ENCODE results near the gene CORIN.

Gene CORIN

DNA sequence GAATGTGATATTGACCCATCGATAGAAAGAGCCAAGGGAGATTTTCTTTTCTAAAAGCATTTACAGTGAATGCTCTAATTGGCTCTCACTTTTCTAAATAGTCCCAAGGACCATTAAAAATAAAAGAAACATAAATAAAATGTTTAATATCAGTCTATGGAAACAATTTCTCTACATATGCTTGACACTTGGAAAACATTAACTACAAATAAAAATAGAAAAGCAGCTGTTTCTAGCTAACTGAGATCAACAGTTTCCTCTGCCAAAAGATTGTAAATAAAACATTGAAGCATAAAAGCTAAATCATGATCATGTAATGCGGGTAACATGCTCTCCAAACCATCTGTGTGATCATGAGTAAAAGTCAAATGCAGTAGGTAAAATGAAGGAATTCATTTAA lies 49.7 kb downstream of the CORIN start:
- intact Hi-C loops (cut with DNase I; ENCODE audit: low total_unique reads) = no loop called here

DNA sequence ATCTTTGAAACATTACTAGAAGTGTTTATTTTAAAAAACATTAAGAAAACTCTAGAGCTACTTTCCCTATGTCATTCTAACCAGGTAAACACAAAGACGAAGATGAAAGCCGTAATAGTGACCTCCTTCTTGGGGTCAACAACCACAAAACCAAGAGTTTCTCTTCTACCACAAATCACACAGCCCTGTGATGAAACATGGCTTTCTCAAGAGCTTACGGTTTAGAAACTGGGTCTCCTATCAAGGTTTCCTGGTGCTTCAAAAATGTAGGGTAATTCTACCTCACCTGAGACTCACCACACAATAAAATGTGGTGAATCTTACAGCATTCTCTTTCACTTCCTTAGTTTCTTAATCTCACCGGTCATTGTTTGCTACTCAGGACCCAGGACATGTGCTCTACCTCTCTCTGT lies 50.9 kb downstream of the CORIN start:
- Histone ChIP-seq H3K36me3 (no peaks in the 10 kb centered on the region), H3K4me3 (no peak overlapping the region), H3K9me3 (peaks cover 0 to under 1% (median 0%) of the 10 kb centered on the region in 3 donors), H3K27me3 (no peaks in the 10 kb centered on the region), H3K27ac (no peak overlapping the region), H3K4me1 (no peaks in the 10 kb centered on the region)
- TF ChIP-seq, protein P1, sequence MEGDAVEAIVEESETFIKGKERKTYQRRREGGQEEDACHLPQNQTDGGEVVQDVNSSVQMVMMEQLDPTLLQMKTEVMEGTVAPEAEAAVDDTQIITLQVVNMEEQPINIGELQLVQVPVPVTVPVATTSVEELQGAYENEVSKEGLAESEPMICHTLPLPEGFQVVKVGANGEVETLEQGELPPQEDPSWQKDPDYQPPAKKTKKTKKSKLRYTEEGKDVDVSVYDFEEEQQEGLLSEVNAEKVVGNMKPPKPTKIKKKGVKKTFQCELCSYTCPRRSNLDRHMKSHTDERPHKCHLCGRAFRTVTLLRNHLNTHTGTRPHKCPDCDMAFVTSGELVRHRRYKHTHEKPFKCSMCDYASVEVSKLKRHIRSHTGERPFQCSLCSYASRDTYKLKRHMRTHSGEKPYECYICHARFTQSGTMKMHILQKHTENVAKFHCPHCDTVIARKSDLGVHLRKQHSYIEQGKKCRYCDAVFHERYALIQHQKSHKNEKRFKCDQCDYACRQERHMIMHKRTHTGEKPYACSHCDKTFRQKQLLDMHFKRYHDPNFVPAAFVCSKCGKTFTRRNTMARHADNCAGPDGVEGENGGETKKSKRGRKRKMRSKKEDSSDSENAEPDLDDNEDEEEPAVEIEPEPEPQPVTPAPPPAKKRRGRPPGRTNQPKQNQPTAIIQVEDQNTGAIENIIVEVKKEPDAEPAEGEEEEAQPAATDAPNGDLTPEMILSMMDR (IDR thresholded peaks at IDR 0.05) = no peak
- DNase-seq = no peak
- intact Hi-C loops (cut with DNase I; ENCODE audit: low total_unique reads) = no loop called here

More for the DNA sequence above, 49.7 kb downstream of the CORIN start:
- Histone ChIP-seq H3K4me3 (no peak overlapping the region), H3K36me3 (no peaks in the 10 kb centered on the region), H3K27ac (no peak overlapping the region), H3K9me3 (no peaks in the 10 kb centered on the region), H3K4me1 (no peaks in the 10 kb centered on the region), H3K27me3 (no peaks in the 10 kb centered on the region)
- DNase-seq = no peak
- TF ChIP-seq, protein P1 (IDR thresholded peaks at IDR 0.05) = no peak

DNA sequence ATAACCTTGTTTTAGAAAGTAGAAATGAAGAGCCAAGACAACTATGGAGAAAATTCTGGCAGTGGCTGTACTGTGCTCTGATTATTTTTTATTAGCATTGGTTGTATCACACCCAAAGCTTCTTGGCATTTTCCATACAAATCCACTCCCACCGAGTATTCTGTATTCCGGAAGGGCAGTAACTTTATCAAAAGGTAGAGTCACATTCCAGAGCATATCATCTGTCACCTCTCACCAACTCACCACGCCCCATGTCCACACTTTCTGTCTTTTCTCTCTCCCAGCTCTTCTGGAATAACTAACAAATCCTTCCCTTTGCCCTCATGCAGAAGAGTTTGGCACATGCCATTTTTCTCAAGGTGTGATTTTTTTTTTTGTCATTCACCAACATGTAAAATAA lies 52.7 kb downstream of the CORIN start:
- Histone ChIP-seq H3K27ac (no peak overlapping the region), H3K9me3 (peaks cover 0 to 4% (median 0%) of the 10 kb centered on the region in 3 donors), H3K4me1 (no peaks in the 10 kb centered on the region), H3K27me3 (no peaks in the 10 kb centered on the region), H3K4me3 (no peak overlapping the region), H3K36me3 (no peaks in the 10 kb centered on the region)
- TF ChIP-seq, protein P1 (IDR thresholded peaks at IDR 0.05) = no peak
- DNase-seq = no peak
- intact Hi-C loops (cut with DNase I; ENCODE audit: low total_unique reads) = no loop called here

DNA sequence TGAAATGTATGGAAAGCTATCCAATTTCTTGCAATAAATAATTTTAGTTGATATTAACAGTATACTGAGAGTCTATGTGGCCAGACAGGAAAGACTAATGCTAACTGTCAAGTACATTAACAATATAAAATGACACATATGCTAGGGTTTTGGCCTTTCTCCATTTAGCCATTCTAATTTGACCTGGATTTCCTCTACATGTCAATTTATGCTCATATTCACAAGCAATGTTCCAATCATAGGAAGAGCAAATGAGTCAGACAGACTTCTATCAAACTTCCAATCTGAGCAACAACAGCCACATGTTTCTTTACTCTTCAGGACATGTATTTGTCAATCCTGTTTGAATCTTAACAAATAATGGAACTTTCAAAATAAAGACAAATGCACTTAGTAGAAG lies 53.6 kb downstream of the CORIN start:
- TF ChIP-seq, protein P1 (IDR thresholded peaks at IDR 0.05) = no peak
- Histone ChIP-seq H3K27ac (no peak overlapping the region), H3K9me3 (peaks cover 0 to 4% (median 0%) of the 10 kb centered on the region in 3 donors), H3K27me3 (no peaks in the 10 kb centered on the region), H3K4me1 (no peaks in the 10 kb centered on the region), H3K4me3 (no peak overlapping the region), H3K36me3 (no peaks in the 10 kb centered on the region)
- no peak for DNase-seq
- intact Hi-C loops (cut with DNase I; ENCODE audit: low total_unique reads) = no loop called here

DNA sequence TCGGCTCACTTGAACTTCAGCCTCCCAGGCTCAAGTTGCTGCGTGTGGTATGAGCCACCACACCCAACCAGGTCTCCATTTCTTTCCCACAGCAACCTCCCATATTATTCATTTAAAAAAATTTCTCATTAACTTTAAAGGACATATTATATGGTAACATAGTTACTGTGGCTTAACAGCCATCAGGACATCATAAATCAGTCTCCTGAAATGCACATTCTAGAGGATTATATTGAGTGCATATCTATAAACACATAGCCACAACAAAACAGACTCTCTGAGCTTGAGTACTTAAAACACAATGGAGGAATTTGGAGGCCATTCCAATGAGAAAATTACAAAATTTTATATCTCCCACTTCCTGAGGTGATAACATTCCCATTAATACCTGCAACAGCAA lies 61.5 kb downstream of the CORIN start:
- TF ChIP-seq, protein P1 (IDR thresholded peaks at IDR 0.05) = no peak
- H3K4me3 ChIP-seq = no peak overlapping the region
- H3K27me3 ChIP-seq = no peaks in the 10 kb centered on the region
- no peak for DNase-seq
- intact Hi-C loops (cut with DNase I; ENCODE audit: low total_unique reads) = no loop called here
- H3K9me3 ChIP-seq = no peaks in the 10 kb centered on the region
- H3K36me3 ChIP-seq = no peaks in the 10 kb centered on the region
- H3K4me1 ChIP-seq = no peaks in the 10 kb centered on the region
- H3K27ac ChIP-seq = no peak overlapping the region

DNA sequence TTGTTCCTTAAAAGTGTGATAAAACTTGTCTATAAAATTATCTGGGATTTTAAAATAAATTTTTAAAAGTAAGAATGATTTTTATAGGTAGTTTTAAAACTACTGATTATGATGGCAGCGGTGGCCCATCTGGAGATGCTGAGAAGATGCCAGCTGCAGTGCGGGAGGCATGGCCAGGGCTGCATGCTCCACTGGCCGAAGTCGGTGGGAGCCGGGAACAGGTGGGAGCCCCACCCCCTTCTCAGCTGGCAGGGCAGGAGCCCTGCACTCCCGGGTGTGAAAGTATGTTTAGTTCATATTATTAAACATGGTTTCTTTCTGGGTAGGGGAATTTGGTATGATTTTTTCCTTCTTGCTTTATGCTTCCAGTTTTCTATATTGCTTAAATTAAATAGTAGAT lies 63.8 kb downstream of the CORIN start:
- intact Hi-C loops (cut with DNase I; ENCODE audit: low total_unique reads) = no loop called here
- DNase-seq = no peak

More for the DNA sequence above, 63.8 kb downstream of the CORIN start:
- no peak overlapping the region for H3K27ac ChIP-seq
- H3K4me3 ChIP-seq = no peak overlapping the region
- H3K36me3 ChIP-seq = no peaks in the 10 kb centered on the region
- no peaks in the 10 kb centered on the region for H3K9me3 ChIP-seq
- TF ChIP-seq, protein P1 (IDR thresholded peaks at IDR 0.05) = no peak
- no peaks in the 10 kb centered on the region for H3K27me3 ChIP-seq
- H3K4me1 ChIP-seq = no peaks in the 10 kb centered on the region
